ENCODE results near the gene PDIA2. TPM values are rescaled to one million over a fixed set of nuclear protein-coding genes. Genes with fewer than 3 reads are reported as not detected.

The PDIA2 gene
- total and polyA plus RNA-seq, 10 of the 15 experiments (the other 5 are each of a cell fraction or from before 2014, with no cell fraction given) = 0.11 to 0.36 TPM; not detected in 8

DNA sequence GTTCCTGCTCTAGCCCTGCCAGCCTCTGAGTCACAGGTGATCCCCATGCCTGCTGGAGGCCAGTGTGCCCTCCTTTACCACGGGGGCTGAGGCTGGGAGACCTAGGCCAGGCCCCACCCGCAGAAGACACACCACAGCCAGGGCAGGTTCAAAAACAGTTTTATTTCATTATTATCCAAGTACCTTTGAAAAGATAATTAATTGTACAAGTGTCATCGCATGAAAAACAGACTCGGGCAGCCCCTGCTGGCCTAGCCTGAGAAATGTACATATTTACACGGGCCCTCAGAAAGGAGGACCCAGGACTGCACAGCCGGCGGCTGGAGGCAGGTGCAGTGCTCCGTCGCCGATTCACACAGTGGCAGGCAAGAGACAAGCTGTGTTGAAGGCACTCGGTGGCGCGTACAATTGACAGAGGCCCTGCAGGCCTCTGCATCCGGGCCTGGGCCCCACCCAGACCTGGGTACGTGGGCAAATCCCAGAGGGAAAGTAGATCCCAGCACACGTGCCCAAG is 4.4 kb downstream of the PDIA2 start:
- BruUV-seq (replicated peaks) = no TSS peak
- Histone ChIP-seq H4K20me1 (ENCODE audit: control insufficient read depth, insufficient read depth) (no peaks in the 10 kb centered on the region), H3K9me3 (replicated peaks; ENCODE audit: control insufficient read depth, insufficient read depth, low read length) (no peaks in the 10 kb centered on the region), H3K79me2 (ENCODE audit: control insufficient read depth, insufficient read depth, low read length) (no peaks in the 10 kb centered on the region), H3K27ac (ENCODE audit: control insufficient read depth, insufficient read depth) (no peak overlapping the region), H3K27me3 (replicated peaks in 1 of 2; ENCODE audit: control insufficient read depth in 2 of 2, insufficient read depth in 2 of 2, low read length in 1 of 2) (no peaks in the 10 kb centered on the region), H2AFZ (ENCODE audit: control insufficient read depth, low read depth, low read length) (no peak overlapping the region), H3K4me2 (ENCODE audit: control insufficient read depth, insufficient read depth) (no peak overlapping the region), H3K9ac (ENCODE audit: control insufficient read depth, insufficient read depth, low read length) (no peak overlapping the region), H3K36me3 (ENCODE audit: control insufficient read depth in 2 of 2, insufficient read depth in 2 of 2, low read length in 1 of 2) (peaks cover 0 to 13% of the 10 kb centered on the region in 2 experiments; a peak in 2 of 4 replicates), H3K4me1 (ENCODE audit: control insufficient read depth, insufficient read depth, low read length) (no peaks in the 10 kb centered on the region), H3K4me3 (no peak overlapping the region)
- DNase-seq (ENCODE audit: low read depth, low spot score) (no peak), ATAC-seq (no peak), FAIRE-seq (no peak)
- in situ Hi-C loops (cut with MboI) = no loop called here
- intact Hi-C loops (cut with micrococcal nuclease; ENCODE audit: unreplicated experiment) = no loop called here
- SMC1A ChIA-PET (ENCODE audit: uncharacterized antibody, unreplicated experiment) = no interaction called here
- 79% methylated on average over 16 of the region's 16 CpGs for WGBS (ENCODE audit: insufficient coverage, insufficient replicate concordance, low lambda C conversion rate, missing lambda C conversion rate)
- TF ChIP-seq IRF5 (IDR thresholded peaks at IDR 0.05; ENCODE audit: borderline replicate concordance) (no peak), CTCF (IDR thresholded peaks at IDR 0.05 in 2 of 3, conservative IDR thresholded peaks at IDR 0.05 in 1 of 3; ENCODE audit: control insufficient read depth in 2 of 3, extremely low read depth in 1 of 3, insufficient read depth in 1 of 3, low read depth in 3 of 3, low read length in 3 of 3) (peak in 2 of 3 experiments; percentile 7 to 36; a peak in 3 of 6 replicates)
- RAD21 ChIA-PET (ENCODE audit: unreplicated experiment) = interaction anchor here (1.0 kb wide), 1 partner anchor 62 kb away, joined by 3 read pairs; no protein-coding TSS in a partner anchor
- CTCF ChIA-PET = no interaction called here
- POLR2A ChIA-PET = no interaction called here
